ENCODE results near the gene SP100.
A peak's percentile ranks its signal among the peaks of the same experiment; 100 is the strongest.

Gene SP100

DNA sequence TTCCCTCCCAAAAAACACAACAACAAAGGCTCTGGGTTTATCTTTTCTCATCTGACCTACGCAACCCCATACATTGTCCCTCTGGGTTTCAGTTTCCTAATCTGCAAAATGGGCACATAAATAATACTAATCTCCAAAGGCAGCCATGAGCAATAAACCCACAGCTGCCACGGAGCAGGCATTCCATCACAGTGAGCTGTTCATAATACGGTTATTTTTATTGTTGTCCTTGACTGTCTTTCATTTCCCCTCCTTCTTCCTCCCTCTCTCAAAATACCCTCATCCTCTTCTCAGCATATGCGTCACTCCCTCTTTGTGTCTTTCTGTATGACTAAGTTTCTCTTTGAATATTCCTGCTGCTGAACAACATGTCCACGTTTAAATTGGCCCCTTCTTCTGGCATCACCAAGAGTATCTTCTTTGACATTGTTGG is 166.9 kb downstream of the SP100 start:
- H3K4me3 ChIP-seq (ENCODE audit: low read depth, low read length): no peak overlapping the region; the same call in 1 of the 2 replicates

DNA sequence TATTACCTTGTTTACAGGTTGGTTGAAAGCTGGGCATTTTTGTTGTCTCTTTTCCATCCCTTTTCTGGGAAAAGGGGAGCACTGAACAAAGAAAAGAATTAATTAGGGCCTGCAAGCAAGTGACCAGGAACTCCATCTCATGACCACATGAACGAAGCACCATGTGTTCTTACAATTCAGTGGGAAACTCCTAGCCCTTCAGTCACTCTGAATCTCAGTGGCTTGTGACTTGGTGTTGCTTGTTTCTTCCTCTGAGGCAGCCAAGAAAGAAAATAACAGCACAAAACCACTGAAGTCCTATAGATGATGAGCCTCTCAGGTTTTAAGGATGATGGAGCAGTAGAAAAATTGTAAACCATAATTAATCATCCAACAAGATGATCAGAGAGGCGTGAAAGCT is 167.6 kb downstream of the SP100 start:
- H3K4me3 ChIP-seq (ENCODE audit: low read depth, low read length): no peak overlapping the region; the same call in 1 of the 2 replicates
- no peak for DNase-seq (ENCODE audit: low read depth)
- TF ChIP-seq, protein P1, sequence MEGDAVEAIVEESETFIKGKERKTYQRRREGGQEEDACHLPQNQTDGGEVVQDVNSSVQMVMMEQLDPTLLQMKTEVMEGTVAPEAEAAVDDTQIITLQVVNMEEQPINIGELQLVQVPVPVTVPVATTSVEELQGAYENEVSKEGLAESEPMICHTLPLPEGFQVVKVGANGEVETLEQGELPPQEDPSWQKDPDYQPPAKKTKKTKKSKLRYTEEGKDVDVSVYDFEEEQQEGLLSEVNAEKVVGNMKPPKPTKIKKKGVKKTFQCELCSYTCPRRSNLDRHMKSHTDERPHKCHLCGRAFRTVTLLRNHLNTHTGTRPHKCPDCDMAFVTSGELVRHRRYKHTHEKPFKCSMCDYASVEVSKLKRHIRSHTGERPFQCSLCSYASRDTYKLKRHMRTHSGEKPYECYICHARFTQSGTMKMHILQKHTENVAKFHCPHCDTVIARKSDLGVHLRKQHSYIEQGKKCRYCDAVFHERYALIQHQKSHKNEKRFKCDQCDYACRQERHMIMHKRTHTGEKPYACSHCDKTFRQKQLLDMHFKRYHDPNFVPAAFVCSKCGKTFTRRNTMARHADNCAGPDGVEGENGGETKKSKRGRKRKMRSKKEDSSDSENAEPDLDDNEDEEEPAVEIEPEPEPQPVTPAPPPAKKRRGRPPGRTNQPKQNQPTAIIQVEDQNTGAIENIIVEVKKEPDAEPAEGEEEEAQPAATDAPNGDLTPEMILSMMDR (IDR thresholded peaks at IDR 0.05; ENCODE audit: low read depth, low read length, missing control alignments): no peak

More for the DNA sequence above, 166.9 kb downstream of the SP100 start:
- peak; percentile 78 for DNase-seq (ENCODE audit: low read depth)
- TF ChIP-seq, protein P1 (IDR thresholded peaks at IDR 0.05; ENCODE audit: low read depth, low read length, missing control alignments): no peak

DNA sequence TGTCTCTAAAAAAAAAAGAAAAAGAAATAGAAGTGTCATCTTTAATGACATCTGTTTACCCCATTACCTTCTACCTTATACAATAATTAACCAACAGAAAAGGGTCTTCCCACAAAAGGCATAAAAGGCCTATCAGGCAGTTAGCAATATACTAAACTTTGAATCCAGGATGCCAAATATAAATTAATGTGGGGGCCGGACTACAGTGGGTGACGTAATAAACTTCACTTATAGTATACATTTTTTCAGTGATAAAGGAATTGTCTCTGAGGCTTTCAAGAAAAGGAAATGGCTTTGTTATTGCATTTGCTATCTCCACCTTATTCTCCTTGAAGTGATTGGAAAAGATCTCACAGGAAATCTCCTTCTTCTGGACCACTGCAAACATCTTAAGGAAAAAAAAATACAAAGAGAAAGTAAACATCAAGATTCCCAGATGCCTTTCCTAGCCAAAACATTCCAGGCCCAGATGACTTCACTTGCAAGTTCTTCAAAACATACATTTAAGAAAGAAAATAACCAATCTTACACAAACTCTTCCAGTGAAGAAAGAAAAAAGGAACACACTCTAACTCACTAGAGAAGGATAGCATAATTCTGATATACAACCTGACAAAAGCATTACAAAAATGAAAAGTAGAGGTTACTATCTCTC is 170.5 kb downstream of the SP100 start:
- H3K4me3 ChIP-seq (ENCODE audit: low read depth, low read length): peak overlapping the region; percentile 37; the same call in 1 of the 2 replicates
- TF ChIP-seq, protein P1 (IDR thresholded peaks at IDR 0.05; ENCODE audit: low read depth, low read length, missing control alignments): no peak
- DNase-seq (ENCODE audit: low read depth): no peak

DNA sequence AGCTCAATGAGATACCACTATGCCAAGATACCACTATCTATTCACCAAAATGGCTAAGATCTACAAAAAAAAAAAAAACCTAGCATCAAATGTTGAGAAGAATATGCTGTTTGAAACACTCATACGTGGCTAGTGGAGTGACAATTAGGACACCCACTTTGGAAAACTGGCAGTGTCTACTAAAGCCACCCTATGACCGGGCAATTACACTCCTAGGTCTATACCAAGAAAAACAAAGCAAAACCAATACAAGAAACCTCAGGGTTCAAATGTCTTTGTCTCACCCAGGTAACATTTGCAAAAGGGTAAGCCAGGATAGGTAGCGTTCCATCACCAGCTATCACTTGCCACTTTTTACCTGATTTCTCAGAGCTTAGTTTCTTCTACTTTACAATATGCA is 173.0 kb downstream of the SP100 start:
- peak overlapping the region; percentile 59 for H3K4me3 ChIP-seq (ENCODE audit: low read depth, low read length)

DNA sequence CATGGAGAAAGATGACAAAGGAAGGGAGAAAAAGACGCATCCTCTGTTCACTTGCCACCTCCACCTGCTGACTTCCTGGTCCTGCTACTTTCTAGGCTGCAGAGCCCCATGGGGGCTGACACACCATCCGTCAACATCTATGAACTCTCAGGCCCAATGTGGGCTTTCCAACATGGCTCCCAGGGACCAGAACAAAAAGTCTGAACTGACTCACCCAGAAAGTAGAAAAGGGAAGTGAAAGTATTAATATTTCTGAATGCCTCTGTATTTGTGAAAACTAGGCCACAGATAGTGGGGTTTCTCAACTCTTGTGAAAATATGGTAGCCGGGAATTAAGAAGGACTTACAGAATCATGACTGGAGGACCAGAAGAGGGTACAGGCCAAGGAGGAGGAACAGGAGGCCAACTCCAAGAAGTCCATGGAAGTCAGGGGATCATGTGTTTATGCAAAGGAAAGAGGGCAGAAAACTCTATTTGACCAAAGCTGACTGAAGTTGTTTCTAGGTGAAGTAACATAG is 173.6 kb downstream of the SP100 start:
- TF ChIP-seq, protein P1 (IDR thresholded peaks at IDR 0.05; ENCODE audit: low read depth, low read length, missing control alignments): no peak

More for the DNA sequence above, 173.0 kb downstream of the SP100 start:
- TF ChIP-seq, protein P1 (IDR thresholded peaks at IDR 0.05; ENCODE audit: low read depth, low read length, missing control alignments): no peak
- DNase-seq (ENCODE audit: low read depth): no peak

DNA sequence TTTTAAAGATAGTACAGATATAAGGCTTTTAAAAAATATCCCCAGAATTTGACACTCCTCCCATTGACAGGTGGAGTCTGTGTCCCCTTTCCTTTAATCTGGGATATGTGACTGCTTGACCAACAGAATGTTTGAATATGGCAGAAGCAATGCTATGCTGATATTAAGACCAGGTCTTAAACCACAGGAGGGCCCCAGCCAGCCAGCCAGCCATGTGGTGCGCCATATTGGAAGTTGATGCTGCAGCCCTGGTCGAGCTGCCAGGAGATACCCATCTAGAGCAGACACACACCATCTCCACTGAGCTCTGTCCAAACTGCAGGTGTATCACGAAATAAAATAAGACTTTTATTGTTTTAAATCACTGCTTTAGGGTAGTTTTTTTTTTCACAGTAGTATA is 174.3 kb downstream of the SP100 start:
- TF ChIP-seq, protein P1 (IDR thresholded peaks at IDR 0.05; ENCODE audit: low read depth, low read length, missing control alignments): no peak
- H3K4me3 ChIP-seq (ENCODE audit: low read depth, low read length): no peak overlapping the region
- DNase-seq (ENCODE audit: low read depth): no peak

More for the DNA sequence above, 173.6 kb downstream of the SP100 start:
- peak; percentile 98 for DNase-seq (ENCODE audit: low read depth)
- peak overlapping the region; percentile 59 for H3K4me3 ChIP-seq (ENCODE audit: low read depth, low read length)

DNA sequence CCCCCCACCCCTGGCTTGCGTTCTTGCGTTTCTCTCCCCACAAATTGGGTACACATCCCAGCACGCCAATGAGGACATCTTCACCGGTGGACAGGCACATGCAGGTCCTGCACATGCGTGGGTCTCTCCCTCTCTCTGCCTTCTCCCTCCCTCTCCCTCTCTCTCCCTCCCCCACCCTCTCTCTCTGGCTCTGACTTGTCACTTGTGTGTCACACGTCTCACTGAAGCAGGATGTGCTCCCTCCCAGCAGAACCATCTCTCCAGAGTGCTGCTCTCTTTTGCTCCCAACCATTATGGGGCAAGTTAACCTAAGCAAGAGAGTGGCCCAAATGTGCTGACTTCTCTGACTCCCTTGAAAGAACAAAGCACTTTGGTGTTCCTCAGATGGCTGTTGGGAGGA is 175.8 kb downstream of the SP100 start:
- no peak for DNase-seq (ENCODE audit: low read depth)
- TF ChIP-seq, protein P1 (IDR thresholded peaks at IDR 0.05; ENCODE audit: low read depth, low read length, missing control alignments): no peak

More for the DNA sequence above, 175.8 kb downstream of the SP100 start:
- H3K4me3 ChIP-seq (ENCODE audit: low read depth, low read length): no peak overlapping the region

All from GM12864 (cell line).